HG03108 (cell line): Measurements from ENCODE around the gene CDRT15.
"Not testable (repeated sequence)": the region's sequence is repeated elsewhere in the genome, so short reads cannot be mapped to it uniquely, and the experiment has no call there.

ENCODE experiments used
- ATAC-seq: cut with Tn5 transposase; IDR thresholded peaks from one replicate; pipeline ENCODE4 v1.9.1; 2021; ENCODE audit warnings: moderate library complexity; ENCODE audit not compliant: unreplicated experiment

CDRT15 gene

DNA sequence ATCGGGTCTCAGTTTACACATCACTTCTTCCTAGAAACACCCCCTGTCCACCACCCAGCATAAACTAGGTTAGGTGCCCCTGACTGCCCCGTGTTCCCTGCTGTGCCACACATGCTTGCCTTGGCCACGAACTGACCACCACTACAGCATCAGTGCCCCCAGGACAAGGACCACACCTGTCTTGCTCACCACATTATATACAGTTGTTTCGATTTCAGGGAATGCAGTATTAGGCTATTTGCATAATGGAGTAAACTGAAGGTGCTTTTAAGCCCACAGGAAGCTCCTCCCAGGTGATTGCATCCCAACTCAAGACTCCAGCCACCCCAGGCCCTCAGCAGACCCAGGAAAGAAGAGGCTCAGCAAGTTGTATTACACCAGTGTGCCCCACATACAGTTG, 50.2 kb downstream of the CDRT15 start:
- not testable (repeated sequence) for ATAC-seq
